Measurements from ENCODE around the gene KRT83.

DNA sequence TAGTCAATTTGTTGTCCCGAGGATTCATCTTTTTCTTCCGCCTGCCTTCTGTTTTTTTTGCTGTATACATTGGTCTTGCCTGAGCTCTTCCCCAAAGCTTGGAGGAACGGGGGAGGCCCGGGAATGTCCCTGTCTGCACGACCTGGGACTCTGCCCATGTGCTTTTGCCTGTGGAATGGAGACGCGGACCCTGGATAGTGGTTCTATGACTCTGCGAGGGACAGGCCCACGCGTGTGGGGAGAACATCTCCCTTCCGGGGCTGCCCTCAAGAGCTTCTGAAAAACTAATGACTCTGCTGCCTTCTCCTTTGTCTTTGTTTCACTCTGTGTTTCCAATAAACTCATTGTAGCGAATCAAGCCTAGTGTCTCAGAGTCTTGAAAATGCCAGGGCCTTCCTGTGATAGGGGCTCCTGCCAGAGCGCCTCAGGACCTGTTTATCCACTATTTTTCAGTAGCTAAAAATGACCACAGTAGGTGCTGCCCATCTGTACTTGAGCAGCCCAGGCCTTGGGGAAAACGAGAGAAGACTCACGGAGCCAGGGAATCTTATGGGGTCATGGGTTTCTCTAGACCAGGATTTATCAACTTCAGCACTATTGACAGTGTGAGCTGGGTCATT, 12.3 kb downstream of the KRT83 start:
- TF ChIP-seq, protein P1, sequence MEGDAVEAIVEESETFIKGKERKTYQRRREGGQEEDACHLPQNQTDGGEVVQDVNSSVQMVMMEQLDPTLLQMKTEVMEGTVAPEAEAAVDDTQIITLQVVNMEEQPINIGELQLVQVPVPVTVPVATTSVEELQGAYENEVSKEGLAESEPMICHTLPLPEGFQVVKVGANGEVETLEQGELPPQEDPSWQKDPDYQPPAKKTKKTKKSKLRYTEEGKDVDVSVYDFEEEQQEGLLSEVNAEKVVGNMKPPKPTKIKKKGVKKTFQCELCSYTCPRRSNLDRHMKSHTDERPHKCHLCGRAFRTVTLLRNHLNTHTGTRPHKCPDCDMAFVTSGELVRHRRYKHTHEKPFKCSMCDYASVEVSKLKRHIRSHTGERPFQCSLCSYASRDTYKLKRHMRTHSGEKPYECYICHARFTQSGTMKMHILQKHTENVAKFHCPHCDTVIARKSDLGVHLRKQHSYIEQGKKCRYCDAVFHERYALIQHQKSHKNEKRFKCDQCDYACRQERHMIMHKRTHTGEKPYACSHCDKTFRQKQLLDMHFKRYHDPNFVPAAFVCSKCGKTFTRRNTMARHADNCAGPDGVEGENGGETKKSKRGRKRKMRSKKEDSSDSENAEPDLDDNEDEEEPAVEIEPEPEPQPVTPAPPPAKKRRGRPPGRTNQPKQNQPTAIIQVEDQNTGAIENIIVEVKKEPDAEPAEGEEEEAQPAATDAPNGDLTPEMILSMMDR (IDR thresholded peaks at IDR 0.05; ENCODE audit: low read length), result no peak
- no peak for TF ChIP-seq EZH2 (IDR thresholded peaks at IDR 0.05; ENCODE audit: borderline replicate concordance, low read length)
